ENCODE measurements around the gene PKP1. TPM values are rescaled to one million over a fixed set of nuclear protein-coding genes. Genes with fewer than 3 reads are reported as not detected.

PKP1 gene
- total and polyA plus RNA-seq, 2 of the 4 experiments (the other 2 are of a cell fraction), result 0.18 to 0.36 TPM

Other genes with a start within 250 kb of the PKP1 start
- gene CACNA1S, start 171.1 kb upstream of the PKP1 start, total RNA-seq (2012; rRNA removed), result not detected in 2 replicates
- not detected in 2 replicates for gene CACNA1S, start 171.1 kb upstream of the PKP1 start, polyA plus RNA-seq (2012; rRNA removed)
- gene ASCL5, start 156.3 kb upstream of the PKP1 start, total RNA-seq (2012; rRNA removed), result not detected in 2 replicates
- gene ASCL5, start 156.3 kb upstream of the PKP1 start, polyA plus RNA-seq (2012; rRNA removed), result not detected in 2 replicates
- 62.8 and 76.7 TPM in 2 replicates for gene TMEM9, start 129.0 kb upstream of the PKP1 start, total RNA-seq (2012; rRNA removed)
- gene TMEM9, start 129.0 kb upstream of the PKP1 start, polyA plus RNA-seq (2012; rRNA removed), result 97.0 and 107 TPM in 2 replicates
- not detected in 2 replicates for gene IGFN1, start 92.7 kb upstream of the PKP1 start, total RNA-seq (2012; rRNA removed)
- 0.04 and 0.05 TPM in 2 replicates for gene IGFN1, start 92.7 kb upstream of the PKP1 start, polyA plus RNA-seq (2012; rRNA removed)
- gene TNNT2, start 94.2 kb downstream of the PKP1 start, total RNA-seq (2012; rRNA removed), result 0.18 and 0.56 TPM in 2 replicates
- gene TNNT2, start 94.2 kb downstream of the PKP1 start, polyA plus RNA-seq (2012; rRNA removed), result 1.2 TPM in 2 replicates
- under 0.01 TPM in 1 of 2 replicates, not detected in the other for gene LAD1, start 115.8 kb downstream of the PKP1 start, total RNA-seq (2012; rRNA removed)
- gene LAD1, start 115.8 kb downstream of the PKP1 start, polyA plus RNA-seq (2012; rRNA removed), result 0.07 and 0.09 TPM in 2 replicates
- gene TNNI1, start 138.2 kb downstream of the PKP1 start, total RNA-seq (2012; rRNA removed), result not detected in 2 replicates
- gene TNNI1, start 138.2 kb downstream of the PKP1 start, polyA plus RNA-seq (2012; rRNA removed), result not detected in 2 replicates
- 41.6 and 44.2 TPM in 2 replicates for gene PHLDA3, start 185.7 kb downstream of the PKP1 start, total RNA-seq (2012; rRNA removed)
- gene PHLDA3, start 185.7 kb downstream of the PKP1 start, polyA plus RNA-seq (2012; rRNA removed), result 102 and 122 TPM in 2 replicates
- 1,498 and 1,861 TPM in 2 replicates for gene CSRP1, start 223.6 kb downstream of the PKP1 start, total RNA-seq (2012; rRNA removed)
- 948 and 1,037 TPM in 2 replicates for gene CSRP1, start 223.6 kb downstream of the PKP1 start, polyA plus RNA-seq (2012; rRNA removed)

Data from IMR-90 (cell line).